ENCODE measurements around the gene TMEM220.
"Not testable (repeated sequence)": the region's sequence is repeated elsewhere in the genome, so short reads cannot be mapped to it uniquely, and the experiment has no call there.

Gene TMEM220

DNA sequence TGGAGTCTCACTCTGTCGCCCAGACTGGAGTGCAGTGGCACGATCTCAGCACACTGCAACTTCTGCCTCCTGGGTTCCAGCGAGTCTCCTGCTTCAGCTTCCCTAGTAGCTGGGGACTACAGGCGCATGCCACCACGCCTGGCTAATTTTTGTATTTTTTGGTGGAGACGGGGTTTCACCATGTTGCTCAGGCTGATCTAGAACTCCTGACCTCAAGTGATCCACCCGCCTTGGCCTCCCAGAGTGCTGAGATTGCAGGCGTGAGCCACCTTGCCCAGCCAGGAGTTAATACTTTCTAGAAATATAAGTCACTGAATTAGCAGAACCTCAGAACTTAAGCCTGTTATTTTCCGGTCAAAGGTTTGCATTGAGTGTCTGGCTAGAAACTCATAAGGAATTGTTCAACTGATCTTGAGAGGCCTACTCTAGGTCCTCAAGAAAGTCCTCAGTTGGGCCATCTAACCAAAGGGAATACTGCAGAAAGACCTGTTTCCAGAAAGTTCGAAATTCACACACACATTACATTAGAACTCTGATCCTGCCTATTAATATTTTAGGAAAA lies 1.4 kb downstream of the TMEM220 start:
- no peak for DNase-seq (ENCODE audit: low read depth in 2 of 2)

GRCh38 chr17:10727192-10727591 lies 2.6 kb downstream of the TMEM220 start:
- DNase-seq (ENCODE audit: low read depth in 2 of 2), result no peak

DNA sequence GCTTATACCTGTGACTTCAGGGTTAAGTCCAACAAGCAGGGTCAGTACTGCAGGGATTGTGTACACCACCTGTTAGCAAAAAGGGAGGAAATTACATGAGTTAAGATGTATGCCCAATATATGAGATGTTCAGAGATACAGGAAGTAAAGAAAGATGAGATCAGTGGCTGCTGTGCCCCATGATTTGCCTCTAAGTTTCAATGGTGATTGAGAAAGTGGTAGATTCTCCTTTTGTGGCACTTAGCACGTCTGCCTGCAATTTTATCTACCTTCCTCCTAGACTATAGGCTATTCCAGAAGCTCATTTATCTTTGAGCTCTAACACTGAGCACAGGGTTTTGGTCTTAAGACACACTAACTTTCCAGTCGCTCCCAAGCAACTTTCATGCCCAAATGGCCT lies 3.6 kb downstream of the TMEM220 start:
- no peak for DNase-seq (ENCODE audit: low read depth in 2 of 2)

GRCh38 chr17:10725262-10725661 lies 4.6 kb downstream of the TMEM220 start:
- no peak for DNase-seq (ENCODE audit: low read depth in 2 of 2)

DNA sequence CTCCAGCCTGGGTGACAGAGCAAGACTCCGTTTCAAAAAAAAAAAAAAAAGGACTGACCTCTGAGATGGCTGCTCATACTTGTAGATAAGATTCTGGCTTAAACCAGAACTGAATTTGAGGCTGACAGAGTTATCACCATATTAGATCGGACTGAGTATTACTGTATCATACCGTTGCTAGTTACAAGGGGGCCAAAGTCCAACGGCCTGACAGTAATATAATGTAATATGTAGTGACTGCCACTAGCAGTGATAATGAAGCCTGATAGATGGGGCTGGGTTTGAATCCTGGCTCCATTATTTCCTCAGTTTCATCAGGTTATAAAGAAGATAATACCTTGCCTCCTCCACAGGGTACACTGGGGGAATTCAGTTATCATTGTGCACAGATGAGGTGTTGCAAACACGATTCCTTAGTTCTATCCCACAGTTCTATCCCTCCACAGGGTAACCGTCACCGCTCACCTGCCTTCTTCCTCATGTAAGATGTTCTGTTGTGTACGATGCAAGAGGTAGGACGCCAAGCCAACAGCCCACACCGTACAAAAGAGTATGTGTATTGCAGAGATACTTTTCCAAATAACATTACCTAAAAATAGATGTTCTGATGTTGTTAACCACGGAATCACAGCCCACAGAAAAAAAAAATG lies 5.2 kb downstream of the TMEM220 start:
- DNase-seq (ENCODE audit: low read depth in 2 of 2), result no peak

DNA sequence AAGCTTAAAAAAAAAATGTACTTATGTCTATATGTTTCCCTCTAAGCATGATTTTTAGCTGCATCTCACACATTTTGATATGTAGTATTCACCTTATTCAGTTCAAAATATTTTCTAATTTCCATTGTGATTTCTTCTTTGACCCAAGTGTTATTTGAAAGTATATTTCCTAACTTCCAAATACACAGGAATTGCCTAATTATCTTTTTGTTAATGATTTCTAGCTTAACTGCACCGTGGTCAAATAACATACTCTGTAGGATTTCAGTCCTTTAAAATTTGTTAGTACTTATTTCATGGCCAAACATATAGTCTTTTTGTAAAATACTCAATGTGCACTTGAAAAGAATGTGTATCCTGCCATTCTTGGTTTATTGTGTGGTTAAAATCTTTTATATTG lies 11.3 kb downstream of the TMEM220 start:
- DNase-seq (ENCODE audit: low read depth in 2 of 2), result no peak

GRCh38 chr17:10716218-10716617 lies 13.6 kb downstream of the TMEM220 start:
- no peak for DNase-seq (ENCODE audit: low read depth in 2 of 2)

DNA sequence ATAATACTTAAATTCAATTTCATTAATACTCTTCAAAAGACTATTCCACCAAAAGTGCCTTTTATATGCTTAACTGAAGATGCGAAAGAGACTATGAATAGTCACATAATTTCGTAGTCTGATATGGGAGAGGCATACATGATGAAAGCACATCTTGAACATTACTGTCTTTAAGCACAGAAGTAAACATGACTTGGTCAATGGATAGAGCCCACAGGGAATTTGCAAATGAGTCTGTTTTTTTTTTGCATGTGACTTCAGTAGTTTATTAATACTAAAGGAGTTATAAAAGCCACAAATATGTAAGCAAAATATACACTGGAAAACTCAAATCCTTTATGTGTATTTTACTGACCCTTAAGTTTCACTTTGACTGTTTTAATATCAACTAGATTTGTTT lies 16.5 kb downstream of the TMEM220 start:
- DNase-seq (ENCODE audit: low read depth in 2 of 2), result no peak

- DNase-seq (ENCODE audit: low read depth in 2 of 2), result no peak
Observed at GRCh38 chr17:10705727-10706126, 24.1 kb downstream of the TMEM220 start.

GRCh38 chr17:10702574-10702973 lies 27.2 kb downstream of the TMEM220 start:
- DNase-seq (ENCODE audit: low read depth in 2 of 2), result no peak

DNA sequence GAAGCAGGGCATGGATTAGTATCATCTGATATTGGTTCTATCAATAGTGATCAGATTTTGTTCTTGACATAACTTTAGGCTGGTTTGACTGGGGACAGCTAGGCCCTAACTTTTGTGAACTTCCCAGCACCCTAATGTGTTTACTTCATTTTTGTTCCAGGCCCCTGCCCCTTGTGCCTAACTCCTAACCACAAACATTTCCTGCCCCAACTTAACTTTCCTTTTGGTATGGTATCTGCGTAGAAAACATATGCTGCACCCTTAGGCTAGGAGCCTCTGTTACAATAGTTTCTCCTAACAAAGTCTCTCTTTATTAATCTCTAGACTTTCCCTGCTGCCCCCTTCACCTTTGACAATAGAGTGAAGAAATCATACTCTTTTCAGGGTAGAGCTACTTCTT lies 30.0 kb downstream of the TMEM220 start:
- DNase-seq (ENCODE audit: low read depth in 2 of 2), result no peak

GRCh38 chr17:10698096-10698818 lies 31.6 kb downstream of the TMEM220 start:
- DNase-seq (ENCODE audit: low read depth in 2 of 2), result no peak

- DNase-seq (ENCODE audit: low read depth in 2 of 2), result peak; percentile 75 to 82
Observed at GRCh38 chr17:10697092-10698081, 32.4 kb downstream of the TMEM220 start, which contains the start of the genes ADPRM and SCO1. Gene ADPRM, plus strand, starts transcription at chr17:10697594. Its CDS starts 7,333 bp downstream, at chr17:10704927. Gene SCO1, minus strand, starts transcription at chr17:10697533. Its CDS starts 26 bp downstream, at chr17:10697507.

DNA sequence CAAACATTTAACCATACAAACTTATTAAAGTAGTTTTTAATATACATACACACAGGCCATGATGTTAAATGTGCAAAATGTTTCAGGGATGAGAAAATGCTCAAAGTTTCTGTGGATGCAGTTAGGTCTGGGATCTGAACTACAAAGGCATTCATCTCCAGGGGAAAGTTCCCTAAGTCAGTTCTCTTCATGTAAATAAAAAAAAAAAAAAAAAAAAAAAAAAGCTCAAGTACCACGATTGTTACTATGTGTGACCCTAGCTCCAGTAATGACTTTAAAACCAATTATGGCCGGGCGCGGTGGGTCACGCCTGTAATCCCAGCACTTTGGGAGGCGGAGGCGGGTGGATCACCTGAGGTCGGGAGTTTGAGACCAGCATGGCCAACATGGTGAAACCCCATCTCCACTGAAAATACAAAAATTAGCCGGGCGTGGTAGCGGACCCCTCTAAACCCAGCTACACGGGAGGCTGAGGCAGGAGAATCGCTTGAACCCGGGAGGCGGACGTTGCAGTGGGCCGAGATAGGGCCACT lies 33.9 kb downstream of the TMEM220 start:
- not testable (repeated sequence) for DNase-seq (ENCODE audit: low read depth in 2 of 2)

DNA sequence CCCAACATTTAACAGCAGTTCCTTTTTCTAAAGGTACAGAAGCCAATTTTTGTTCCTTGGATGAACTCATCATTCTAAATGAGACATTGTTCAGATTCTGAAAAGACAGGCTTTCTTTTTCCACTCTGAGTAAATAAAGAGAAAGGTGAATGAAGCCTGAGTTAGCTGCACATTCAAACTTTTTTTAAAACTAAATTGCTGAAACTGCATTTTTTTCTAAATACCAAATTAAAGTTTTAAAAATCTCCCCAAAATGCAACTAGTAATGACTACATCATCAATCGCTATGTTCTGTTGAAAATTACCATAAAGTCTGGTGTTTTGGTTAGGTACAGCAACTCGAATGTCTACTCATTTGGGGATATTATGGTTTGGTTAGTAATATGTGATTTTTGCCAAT lies 42.3 kb downstream of the TMEM220 start:
- no peak for DNase-seq (ENCODE audit: low read depth in 2 of 2)

- no peak for DNase-seq (ENCODE audit: low read depth in 2 of 2)
Observed at GRCh38 chr17:10683853-10684252, 46.0 kb downstream of the TMEM220 start.

DNA sequence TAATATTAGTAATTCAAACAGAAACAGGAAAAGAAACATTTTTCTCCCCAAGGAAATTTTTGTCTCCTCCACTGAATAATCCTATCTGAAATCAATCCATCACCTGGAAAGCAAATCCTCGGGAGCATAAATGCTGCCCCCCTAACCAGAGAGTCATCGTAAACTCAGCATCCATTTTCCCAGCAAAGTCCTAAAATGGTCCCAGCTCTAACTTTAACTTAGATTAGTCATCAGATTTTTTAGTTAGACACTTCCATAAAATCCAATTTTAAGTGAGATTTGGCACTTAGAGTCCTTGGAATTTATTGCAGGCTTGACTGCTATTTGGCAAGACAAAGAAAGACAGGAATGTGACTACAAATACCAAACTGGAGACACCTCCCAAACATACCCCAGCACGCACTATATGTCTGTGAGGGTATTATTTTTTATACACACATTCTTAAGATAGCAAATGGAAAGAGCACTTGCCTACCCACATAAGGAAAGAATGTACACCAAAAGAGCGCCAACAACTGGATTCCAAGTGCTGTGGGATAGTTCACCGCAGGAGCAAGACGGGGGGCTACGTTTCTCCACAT lies 47.9 kb downstream of the TMEM220 start:
- DNase-seq (ENCODE audit: low read depth in 2 of 2), result no peak

- no peak for DNase-seq (ENCODE audit: low read depth in 2 of 2)
Observed at GRCh38 chr17:10674704-10675103, 55.1 kb downstream of the TMEM220 start.

- DNase-seq (ENCODE audit: low read depth in 2 of 2), result no peak
Observed at GRCh38 chr17:10673312-10673711, 56.5 kb downstream of the TMEM220 start.

- DNase-seq (ENCODE audit: low read depth in 2 of 2), result no peak
Observed at GRCh38 chr17:10668775-10669174, 61.0 kb downstream of the TMEM220 start.

DNA sequence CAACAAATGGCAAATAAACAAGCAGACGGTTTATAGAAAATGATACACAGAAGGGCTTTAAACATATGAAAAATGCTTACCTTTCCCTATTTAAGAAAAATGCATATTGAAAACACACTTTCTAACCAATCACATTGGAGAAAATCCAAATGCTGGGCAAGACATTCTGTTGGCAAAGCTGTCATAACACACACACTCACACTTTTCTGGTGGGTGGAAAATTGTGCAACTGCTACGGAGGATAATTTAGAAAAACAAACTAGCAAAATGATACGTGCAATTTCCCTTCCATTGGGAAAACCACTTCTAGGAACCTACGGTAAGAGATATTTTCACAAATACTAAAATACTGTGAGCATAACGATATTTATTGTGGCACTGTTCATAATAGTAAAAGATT lies 62.9 kb downstream of the TMEM220 start:
- no peak for DNase-seq (ENCODE audit: low read depth in 2 of 2)
